Measurements from ENCODE around the gene LINGO1.

LINGO1 gene

DNA sequence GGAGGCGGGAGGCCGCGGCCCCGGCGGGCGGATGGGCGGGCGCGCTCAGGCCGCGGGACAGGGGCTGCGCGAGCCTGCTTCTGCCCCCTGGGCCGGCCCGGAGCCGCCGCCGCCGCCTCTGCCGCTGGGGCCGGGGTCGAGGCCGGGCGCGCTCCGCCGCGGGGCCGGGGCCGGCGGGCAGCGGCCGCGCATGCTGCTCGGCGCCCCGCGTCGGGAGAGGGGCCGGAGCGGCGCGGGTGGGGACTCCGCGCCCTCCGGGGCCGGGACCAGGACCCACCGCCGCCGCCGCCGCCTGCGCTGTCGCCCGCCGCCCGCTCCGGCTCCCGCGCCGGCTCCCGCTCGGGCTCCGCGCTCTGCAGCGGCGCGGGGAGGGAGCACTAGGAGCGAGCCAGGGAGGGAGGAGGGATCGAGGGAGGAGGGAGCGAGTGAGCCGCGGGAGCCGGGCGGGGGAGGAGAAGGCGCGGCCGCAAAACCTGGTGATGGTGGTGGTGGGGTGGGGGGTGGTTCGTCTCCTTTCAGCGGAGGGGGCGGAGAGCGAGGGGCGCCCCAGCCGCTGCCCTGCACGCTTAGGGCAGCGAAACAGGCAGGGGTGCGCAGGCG is at the start of gene LINGO1:
LINGO1 (minus strand) TSS at position 379 of the 600 bp plus-strand sequence. CDS start 597 bp downstream, outside the sequence.
- FAIRE-seq: no peak

GRCh38 chr15:77681362-77681761 is 48.6 kb upstream of the LINGO1 start:
- FAIRE-seq: no peak

DNA sequence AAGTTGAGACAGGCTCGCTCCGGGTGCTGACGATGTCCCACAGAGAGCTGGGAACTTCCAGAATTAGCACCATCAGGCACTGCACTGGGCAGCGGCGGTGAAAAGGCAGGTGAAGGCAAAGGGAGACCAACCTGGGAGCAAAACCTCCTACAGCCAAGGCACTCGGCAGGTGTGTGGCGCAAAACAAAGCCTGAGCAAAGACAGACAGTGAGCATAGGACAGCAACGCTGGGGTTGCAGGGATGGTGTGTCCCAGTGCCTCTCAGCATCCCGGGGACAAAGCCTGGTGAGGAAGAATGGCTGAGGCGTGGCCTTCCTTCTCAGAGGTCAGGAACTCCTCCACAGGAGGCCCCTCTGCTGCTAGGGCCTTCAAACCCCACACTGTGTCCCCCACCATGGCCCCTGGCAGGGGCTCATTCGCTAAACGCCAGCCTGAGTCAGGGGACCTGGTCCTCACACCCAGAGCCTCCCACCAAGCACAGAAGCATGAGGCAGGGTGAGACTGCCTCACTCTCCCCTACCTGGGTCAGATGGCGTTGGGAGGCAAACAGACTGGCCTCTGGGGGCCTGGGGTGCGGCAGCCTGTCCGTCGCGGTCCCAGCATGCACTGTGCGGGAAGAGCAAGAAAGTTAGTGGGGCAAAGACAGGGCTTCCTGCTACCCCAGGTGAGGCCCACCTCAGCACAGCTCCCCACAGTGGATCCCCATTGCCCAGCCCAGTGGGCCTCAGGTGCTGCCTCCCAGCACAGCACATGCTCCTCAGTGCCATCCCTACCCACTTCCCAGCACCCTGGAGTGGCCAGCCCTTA is 44.1 kb upstream of the LINGO1 start:
- no peak for FAIRE-seq

DNA sequence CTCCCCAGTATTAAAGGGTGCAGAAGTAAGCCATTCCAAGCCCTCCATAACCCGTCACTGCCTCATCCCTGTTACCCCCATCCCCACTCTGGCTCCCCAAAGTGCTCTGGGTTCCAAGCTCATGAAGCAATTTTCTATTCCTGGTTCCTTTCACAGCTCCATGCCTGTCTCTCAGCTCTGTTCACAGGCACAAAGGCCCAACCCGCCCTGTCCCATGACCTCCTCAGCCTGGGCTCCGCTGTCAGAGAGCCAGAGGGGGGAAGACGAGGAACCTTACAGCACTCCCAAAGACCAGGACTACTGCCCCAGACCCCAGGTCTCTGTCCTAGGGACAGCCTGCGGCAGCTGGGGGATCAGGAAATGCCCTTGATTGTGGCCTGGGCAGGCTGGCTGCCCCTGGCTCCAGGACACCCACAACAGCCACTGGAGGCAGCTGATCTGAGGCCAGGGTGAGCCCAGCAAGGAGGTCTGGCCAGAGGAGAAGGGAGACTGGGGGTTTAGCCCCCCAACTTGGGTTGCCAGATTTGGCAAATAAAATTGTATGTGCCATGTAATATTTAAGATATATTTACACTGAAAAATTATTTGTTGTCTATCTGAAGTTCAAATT is 43.2 kb upstream of the LINGO1 start:
- no peak for FAIRE-seq

- no peak for FAIRE-seq
These were observed 41.6 kb upstream of the LINGO1 start for GRCh38 chr15:77674327-77674726.

GRCh38 chr15:77673866-77674265 is 41.2 kb upstream of the LINGO1 start:
- FAIRE-seq: no peak

GRCh38 chr15:77672135-77672534 is 39.4 kb upstream of the LINGO1 start:
- no peak for FAIRE-seq

DNA sequence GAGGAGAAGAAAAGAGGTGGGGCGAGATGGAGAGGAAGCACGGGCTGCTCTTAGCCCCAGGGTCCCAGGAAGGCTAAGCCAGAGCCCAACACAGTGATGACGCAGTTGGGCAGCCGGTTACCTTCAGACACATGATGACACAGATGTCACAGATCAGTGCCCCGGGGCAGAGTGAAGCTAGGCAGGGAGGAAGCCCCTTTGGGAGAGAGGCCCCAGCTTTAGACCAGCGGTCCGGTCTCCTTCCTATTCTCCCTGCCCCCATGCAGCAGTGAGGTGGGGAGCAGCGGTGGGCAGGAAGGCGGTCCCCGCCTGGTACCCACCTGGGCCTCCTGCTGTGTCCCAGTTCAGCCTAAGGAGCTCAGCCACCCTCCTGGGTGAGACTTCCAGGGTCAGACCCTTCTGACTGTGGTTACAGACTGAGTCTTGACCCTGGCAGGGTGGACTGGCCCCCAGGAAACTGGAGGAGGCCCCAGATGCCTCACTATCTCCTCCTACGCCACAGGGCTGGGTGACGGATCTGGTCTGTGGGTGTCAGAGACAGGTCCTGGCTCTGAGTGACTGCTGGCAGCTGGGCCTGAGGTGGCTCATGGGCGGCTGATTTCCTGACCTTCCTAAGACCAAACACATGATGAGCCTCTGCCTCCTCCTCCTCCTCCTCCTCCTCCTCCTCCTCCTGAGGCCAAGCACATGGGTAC is 38.8 kb upstream of the LINGO1 start:
- no peak for FAIRE-seq

DNA sequence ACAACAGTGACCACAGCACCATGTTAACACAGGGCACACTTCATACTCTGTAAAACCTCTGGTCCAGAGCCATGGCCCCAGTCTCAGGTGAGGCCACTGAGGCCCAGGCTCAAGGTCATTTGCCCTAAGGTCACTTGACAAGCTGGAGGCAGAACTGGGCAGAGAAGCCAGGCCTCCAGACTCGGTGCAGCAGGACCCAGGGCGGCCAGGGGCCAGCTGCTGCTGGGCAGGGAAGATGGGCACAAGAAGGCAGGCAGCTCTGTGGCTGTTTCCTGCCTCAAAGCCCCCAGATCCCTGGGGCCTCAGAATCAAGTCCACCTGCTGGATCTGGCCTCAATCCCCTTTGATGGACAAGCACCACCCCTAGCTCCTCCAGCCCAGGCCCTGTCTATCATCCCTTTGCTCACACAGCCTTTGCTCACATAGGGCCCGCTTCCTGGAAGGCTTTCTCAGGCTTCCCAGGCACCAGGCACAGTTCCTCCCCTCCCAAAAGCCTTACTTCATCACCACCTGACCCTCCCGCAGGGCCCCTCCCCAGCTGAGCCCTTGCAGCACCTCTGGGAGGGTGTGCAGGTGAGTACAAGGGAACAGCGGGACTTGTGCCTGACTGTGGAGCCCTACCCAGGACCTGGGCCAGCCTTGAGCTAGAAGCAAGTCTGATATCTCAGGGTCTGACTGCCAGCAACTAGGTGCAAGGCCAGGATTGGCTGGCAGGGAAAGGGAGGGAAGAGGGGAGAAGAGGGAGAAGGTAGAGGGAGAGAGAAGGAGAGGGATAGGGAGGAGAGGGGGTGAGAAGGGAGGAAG is 38.0 kb upstream of the LINGO1 start:
- no peak for FAIRE-seq

DNA sequence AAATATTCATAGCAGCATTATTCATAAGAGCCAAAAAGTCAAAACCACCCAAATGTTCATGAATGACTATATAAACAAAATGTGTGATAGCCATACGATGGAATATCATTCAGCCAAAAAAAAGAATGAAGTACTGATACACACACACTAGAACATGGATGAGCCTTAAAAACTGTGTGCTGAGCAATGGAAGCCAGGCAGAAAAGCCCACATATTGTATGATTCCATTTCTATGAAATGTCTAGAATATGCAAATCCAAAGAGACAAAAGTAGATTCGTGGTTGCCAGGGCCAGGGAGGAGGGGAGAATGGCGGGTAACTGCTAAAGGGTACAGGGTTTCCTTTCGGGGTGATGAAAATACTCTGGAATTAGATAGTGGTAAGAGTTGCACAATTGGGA is 37.2 kb upstream of the LINGO1 start:
- no peak for FAIRE-seq

DNA sequence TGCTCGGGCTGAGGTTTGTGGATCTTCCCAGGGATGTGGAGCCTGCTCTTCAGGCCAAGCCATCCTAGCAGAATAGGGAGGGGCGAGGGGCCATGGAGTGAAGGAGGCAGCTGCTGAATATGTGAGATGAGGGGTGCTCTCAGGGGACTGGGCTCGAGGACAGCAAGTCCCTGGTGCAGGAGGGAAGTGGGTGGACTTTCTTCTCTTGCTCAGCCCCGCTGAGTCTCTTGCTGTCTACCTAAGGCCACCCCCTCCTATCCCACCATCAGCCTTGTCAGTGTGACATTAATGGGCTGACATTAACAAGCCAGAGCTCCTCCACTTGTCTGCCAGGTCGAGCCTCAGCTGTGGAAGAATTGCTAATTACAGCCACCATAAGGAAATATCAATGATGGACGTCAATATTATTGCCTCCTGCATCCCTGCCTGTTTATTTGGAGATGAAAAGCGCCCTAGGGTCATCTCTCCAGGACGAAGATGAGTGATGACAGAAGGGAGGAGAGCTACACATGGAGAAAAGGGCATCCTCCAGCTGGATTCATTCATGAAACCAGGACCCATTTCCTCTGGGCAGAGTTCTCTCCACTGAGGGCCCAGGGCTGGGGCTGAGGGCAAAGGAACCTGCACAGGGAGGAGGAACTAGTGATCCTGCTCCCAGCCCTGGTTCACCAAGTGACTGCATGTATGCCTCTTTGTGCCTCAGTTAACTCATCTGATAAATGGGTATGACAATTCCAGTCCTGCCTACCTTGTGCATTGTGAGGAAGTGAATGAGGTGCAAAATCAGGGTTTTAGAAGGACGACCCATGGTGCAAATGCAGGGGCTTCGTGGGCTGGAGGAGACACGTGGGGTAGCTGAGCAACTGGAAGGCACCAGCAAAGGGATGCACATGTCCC is 34.9 kb upstream of the LINGO1 start:
- FAIRE-seq: no peak

- FAIRE-seq: no peak
These were observed 33.6 kb upstream of the LINGO1 start for GRCh38 chr15:77666296-77666660.

DNA sequence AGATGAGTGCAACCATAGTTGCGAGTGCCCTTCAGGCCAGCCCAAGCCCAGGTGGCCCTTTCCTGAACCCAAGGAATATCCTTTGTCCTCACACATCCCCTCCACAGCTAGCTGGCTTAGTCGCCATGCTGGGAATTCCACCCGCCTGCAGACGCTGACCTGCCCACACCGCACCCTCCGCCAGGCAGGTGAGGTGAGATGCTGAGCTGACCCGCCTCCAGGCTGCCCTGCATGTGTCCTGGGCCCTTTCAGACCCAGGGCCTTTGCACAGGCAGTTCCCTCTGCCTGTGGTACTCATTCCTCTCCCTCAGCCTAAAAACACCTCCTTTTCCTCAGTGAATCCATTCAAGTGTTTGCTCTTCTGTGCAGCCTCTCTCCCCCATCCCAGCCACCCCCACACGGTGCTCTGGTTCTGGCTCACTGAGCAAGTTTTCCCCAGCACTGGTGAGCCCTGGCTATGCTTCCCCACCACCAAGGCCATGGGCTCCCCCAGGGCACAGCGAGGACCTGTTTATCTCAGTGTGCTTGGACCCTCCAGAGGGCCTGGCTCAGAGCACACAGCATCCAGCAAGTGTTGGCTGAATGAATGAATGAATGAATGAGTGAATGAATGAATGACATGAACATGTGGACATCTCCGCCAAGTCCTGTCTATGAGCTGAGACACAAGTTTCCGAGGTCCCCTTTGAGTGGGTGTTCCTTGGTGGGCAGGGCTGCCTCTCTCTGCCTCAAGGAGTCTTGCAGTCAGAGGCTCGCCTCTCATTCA is 33.0 kb upstream of the LINGO1 start:
- no peak for FAIRE-seq

- FAIRE-seq: no peak
These were observed 31.7 kb upstream of the LINGO1 start for GRCh38 chr15:77664428-77664827.

- no peak for FAIRE-seq
These were observed 30.5 kb upstream of the LINGO1 start for GRCh38 chr15:77663256-77663655.

DNA sequence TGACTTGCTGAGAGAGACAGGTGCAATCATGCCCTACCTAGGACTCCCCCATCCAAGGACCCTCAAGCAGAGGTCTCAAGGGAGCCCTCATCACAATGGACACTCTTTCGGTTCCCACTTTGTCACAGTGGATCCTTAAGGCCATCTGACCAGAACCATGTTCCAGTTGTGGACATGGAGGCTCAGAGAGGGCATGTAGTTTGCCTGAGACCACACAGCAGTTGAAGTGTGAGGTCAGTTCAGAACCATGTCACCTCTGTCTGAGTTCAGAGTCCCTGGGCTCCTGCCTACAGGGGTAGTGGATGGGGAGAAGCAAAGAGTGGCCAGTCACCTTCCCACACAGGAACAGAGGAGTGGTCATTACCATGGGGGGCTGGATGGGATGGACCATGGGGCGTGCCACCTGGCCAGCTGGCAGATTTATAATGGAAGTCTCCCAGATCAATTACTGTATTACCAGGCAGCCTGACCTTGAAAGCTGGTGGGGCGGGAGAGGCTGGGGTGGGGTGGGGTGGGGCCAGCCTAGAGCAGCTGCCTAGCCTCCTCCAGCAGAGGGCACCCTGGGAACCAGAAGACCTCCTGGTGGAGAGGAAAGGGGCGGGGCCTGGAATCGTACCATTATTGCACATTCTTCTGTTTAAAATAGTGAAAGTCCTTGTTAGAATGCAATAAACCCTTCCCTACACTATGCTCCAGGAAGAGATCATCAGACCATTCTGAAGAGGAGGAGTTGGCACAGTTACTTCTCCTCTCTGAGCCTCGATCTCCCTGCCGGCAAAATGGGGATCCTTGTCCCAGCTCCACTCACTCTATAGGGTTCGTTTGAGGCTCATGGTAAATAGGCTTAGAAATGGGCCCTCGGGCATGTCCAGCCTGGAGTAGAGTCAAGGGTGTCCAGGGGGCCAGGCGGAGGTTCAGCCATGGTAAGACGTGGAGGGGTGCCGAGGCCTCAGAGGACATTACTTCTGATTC is 26.9 kb upstream of the LINGO1 start:
- FAIRE-seq: no peak

GRCh38 chr15:77658304-77658703 is 25.6 kb upstream of the LINGO1 start:
- FAIRE-seq: no peak

GRCh38 chr15:77657634-77658238 is 25.0 kb upstream of the LINGO1 start:
- no peak for FAIRE-seq

- FAIRE-seq: no peak
These were observed 23.6 kb upstream of the LINGO1 start for GRCh38 chr15:77656294-77656693.
